NT2/D1 (cell line): Measurements from ENCODE around the gene DCTD.

Source experiments
- SUZ12 ChIP-seq: IDR thresholded peaks from 2 replicates; pipeline ENCODE4 v1.6.1; 2011; ENCODE audit not compliant: insufficient read length, insufficient read depth; ENCODE audit errors: extremely low read depth
- YY1 ChIP-seq: IDR thresholded peaks from 2 replicates; pipeline ENCODE4 v1.6.1; 2011; ENCODE audit not compliant: insufficient read length, insufficient read depth
- ZNF274 ChIP-seq: IDR thresholded peaks from 2 replicates; pipeline ENCODE4 v1.6.1; 2011; ENCODE audit warnings: mild to moderate bottlenecking, low read depth, low read length

- no peak for TF ChIP-seq ZNF274
- TF ChIP-seq YY1, result no peak
- no peak for TF ChIP-seq SUZ12
Observed at GRCh38 chr4:182917182-182918043, at the start of gene DCTD.
